Upper lobe of right lung (tissue), 1 donor: Measurements from ENCODE around the gene GAB4. TPM values are rescaled to one million over a fixed set of nuclear protein-coding genes. Genes with fewer than 3 reads are reported as not detected.
"Not testable (repeated sequence)": the region's sequence is repeated elsewhere in the genome, so short reads cannot be mapped to it uniquely, and the experiment has no call there.

Experiments used
- ATAC-seq: fragments of 200-7000 bp; cut with Tn5 transposase; one replicate; pipeline ENCODE4 v1.9.1; 2020; ENCODE audit warnings: mild to moderate bottlenecking, moderate library complexity
- DNase-seq: peaks from one replicate; pipeline ENCODE4 v3.0.0-alpha.2; 2020
- H3K27ac ChIP-seq: fragments of 200-600 bp; one replicate; pipeline ENCODE4 v1.8.0; 2022
- H3K27me3 ChIP-seq: fragments of 200-600 bp; one replicate; pipeline ENCODE4 v1.8.0; 2022; ENCODE audit warnings: mild to moderate bottlenecking
- H3K36me3 ChIP-seq: fragments of 200-600 bp; one replicate; pipeline ENCODE4 v1.8.0; 2022
- H3K4me1 ChIP-seq: fragments of 200-600 bp; one replicate; pipeline ENCODE4 v1.8.0; 2022
- H3K4me3 ChIP-seq: fragments of 200-600 bp; one replicate; pipeline ENCODE4 v1.8.0; 2022; ENCODE audit warnings: mild to moderate bottlenecking
- H3K9me3 ChIP-seq: fragments of 200-600 bp; one replicate; pipeline ENCODE4 v1.8.0; 2022
- intact Hi-C: fragments of 100-400 bp; cut with DNase I; formaldehyde crosslinking; loops from one replicate; pipeline ENCODE4 v1.11.0; 2022
- total RNA-seq: library from RNA; stranded (reverse); fragmentation: NEBNext Ultra II Directional; extraction: Animal tissue kit (Norgen Biotek cat#: 25700); gene quantifications from one replicate; pipeline ENCODE4 v1.2.1, GENCODE V29; 2021
- TF ChIP-seq, protein P1 (sequence below): fragments of 200-600 bp; IDR thresholded peaks from one replicate; pipeline ENCODE4 v1.8.0; 2022; ENCODE audit warnings: antibody characterized with exemption
- donor health status: DM: no; HTN: yes; CAD: no; lungs with severe emphysema.

GAB4 gene
- total RNA-seq, 1 donor from 2014 or later = not detected

DNA sequence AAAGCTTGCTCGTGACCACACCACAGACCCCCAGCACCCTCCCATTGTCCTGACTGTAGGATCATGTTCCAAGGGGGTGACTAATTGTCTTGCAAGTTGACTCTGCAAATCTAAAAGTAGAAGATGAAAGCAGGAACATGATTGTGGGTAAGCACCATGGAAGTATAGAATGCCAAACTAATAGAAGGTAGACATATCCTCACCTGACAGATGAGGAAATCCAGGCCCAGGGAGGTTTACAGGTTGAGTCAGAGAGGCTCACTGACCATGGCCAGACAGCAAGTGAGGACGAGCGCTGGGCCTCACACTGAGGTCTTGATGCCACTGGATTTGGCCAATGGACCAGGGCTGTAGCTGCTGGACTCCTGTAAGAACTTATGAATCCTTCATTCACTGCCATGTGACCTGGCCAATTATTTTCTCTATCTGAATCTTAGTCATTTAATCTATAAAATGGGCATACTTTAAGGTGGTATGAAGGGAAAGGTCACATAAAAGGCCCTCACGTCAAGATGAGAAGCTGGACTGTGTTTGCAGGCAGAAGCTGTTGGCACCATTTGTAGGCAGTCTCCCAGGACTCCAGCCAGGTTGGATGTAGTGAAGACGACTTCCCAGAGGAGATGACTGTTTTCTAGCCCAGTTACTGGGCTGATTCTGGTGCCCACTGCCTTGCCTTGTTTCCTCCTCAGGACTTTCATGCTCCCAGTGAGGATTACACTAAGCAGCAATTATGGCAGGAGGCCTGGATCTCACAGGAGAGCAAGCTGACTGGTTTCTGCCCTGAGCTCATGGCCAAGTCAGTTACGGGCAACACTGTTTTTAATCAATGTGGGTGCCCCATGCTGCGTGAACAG, 54.6 kb downstream of the GAB4 start:
- Histone ChIP-seq H3K27ac (no peak overlapping the region), H3K4me3 (no peak overlapping the region), H3K4me1 (no peaks in the 10 kb centered on the region), H3K27me3 (no peaks in the 10 kb centered on the region), H3K9me3 (no peaks in the 10 kb centered on the region), H3K36me3 (no peaks in the 10 kb centered on the region)
- ATAC-seq (no peak), DNase-seq (no peak)
- intact Hi-C loops = no loop called here
- TF ChIP-seq, protein P1, sequence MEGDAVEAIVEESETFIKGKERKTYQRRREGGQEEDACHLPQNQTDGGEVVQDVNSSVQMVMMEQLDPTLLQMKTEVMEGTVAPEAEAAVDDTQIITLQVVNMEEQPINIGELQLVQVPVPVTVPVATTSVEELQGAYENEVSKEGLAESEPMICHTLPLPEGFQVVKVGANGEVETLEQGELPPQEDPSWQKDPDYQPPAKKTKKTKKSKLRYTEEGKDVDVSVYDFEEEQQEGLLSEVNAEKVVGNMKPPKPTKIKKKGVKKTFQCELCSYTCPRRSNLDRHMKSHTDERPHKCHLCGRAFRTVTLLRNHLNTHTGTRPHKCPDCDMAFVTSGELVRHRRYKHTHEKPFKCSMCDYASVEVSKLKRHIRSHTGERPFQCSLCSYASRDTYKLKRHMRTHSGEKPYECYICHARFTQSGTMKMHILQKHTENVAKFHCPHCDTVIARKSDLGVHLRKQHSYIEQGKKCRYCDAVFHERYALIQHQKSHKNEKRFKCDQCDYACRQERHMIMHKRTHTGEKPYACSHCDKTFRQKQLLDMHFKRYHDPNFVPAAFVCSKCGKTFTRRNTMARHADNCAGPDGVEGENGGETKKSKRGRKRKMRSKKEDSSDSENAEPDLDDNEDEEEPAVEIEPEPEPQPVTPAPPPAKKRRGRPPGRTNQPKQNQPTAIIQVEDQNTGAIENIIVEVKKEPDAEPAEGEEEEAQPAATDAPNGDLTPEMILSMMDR = no peak

DNA sequence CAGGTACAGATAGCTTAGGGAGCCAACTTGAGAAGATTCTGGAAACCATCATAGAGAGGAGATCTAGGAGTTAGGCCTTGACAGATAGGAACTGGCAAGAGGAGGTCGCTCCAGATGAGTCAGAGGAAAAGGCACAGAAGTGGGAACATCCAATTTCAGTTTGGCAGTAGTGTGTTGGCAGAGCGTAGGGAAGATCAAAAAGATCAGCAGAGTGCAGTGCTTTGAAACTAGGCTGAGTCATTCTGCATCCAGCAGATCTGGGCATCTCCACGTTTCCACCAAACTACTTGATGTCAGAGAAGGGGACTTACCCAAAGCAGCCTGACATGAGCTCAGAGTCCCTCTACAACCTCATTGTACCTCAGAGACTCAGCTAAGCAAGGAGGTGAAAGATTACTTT, 58.5 kb downstream of the GAB4 start:
- no peak overlapping the region for H3K27ac ChIP-seq
- DNase-seq (no peak), ATAC-seq (no peak)
- no peak overlapping the region for H3K4me3 ChIP-seq
- no peaks in the 10 kb centered on the region for H3K36me3 ChIP-seq
- no peaks in the 10 kb centered on the region for H3K27me3 ChIP-seq
- no peaks in the 10 kb centered on the region for H3K9me3 ChIP-seq
- TF ChIP-seq, protein P1 = no peak
- intact Hi-C loops = no loop called here
- no peaks in the 10 kb centered on the region for H3K4me1 ChIP-seq

DNA sequence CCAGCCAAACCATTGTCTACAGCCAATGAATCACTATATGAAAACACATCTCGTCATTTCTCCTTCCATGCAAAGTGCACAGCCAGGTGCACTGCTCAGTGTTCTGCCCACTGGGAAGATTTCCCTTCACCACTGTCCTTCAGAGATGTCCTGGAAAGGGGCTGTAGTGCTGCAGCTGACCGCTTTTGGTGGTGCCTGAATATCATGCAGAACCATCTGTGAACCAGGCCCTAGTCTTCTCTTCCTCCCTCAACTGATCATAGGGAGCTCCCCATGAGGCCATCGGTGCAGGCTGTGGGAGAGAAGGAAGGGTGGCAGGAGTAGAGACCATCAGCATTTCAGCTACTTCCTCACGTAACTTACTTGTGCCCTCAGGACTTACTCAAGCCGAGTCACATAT, 70.2 kb downstream of the GAB4 start:
- DNase-seq (no peak), ATAC-seq (no peak)
- Histone ChIP-seq H3K4me1 (no peaks in the 10 kb centered on the region), H3K9me3 (no peaks in the 10 kb centered on the region), H3K27ac (no peak overlapping the region), H3K27me3 (no peaks in the 10 kb centered on the region), H3K4me3 (no peak overlapping the region), H3K36me3 (no peaks in the 10 kb centered on the region)
- intact Hi-C loops = no loop called here
- TF ChIP-seq, protein P1 = no peak

DNA sequence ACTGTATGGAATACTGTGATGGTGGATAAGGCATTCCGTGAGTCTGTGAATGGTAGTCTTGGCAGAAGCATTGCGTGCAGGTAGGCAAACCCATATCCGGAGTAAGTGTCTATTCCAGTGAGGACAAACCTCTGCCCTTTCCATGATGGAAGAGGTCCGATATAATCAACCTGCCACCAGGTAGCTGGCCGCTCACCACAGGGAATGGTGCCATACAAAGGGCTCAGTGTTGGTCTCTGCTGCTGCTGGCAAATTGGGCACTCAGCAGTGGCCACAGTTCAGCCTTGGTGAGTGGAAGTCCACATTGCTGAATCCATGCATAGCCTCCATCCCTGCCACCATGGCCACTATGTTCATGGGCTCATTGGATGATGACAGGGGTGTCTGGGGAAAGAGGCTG, 70.8 kb downstream of the GAB4 start:
- DNase-seq, H3K9me3 ChIP-seq, H3K36me3 ChIP-seq, intact Hi-C loops, H3K4me3 ChIP-seq, ATAC-seq, H3K4me1 ChIP-seq, H3K27ac ChIP-seq, H3K27me3 ChIP-seq: not testable (repeated sequence)

DNA sequence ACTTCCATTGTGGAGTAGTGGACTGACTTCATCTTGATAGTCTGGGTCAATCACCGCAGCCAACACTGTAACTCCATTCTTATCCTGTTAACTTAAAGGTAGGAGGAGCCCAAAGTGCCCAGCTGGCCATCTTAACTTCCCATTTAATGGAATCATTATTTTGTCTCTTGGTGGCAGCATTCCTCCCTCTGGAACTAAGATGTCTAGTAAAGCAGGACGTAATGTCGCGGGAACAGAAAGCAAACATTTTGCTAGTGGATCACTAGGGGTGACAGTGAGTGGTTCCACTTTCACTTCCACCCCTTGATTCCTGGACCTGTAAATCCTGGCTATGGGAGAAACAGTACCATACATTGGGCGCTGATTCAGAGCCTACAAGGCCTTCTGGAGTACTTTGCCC, 71.4 kb downstream of the GAB4 start:
- Histone ChIP-seq H3K4me1 (no peaks in the 10 kb centered on the region), H3K36me3 (no peaks in the 10 kb centered on the region), H3K4me3 (no peak overlapping the region), H3K9me3 (no peaks in the 10 kb centered on the region), H3K27ac (no peak overlapping the region), H3K27me3 (no peaks in the 10 kb centered on the region)
- DNase-seq (no peak), ATAC-seq (no peak)
- intact Hi-C loops = no loop called here
- TF ChIP-seq, protein P1 = no peak

DNA sequence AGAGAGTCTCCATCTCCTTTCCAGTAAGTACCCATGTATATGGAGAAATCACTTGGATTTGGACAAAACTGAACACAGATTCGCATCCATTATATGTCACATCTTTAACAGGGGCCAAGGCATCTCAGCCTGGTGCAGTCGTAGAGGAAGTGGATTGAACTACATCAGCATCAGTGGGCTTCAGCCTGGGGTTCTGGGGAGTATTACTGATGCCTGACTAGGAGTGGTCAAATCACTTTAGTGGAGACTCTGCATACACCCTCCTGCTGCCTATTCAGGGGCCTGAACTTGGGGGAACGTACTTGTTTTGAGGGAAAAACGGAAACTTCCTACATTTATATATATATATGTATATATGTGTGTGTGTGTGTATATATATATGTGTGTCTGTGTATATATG, 72.8 kb downstream of the GAB4 start:
- no peak overlapping the region for H3K27ac ChIP-seq
- DNase-seq (no peak), ATAC-seq (no peak)
- H3K27me3 ChIP-seq = peaks cover 8% of the 10 kb centered on the region
- intact Hi-C loops = no loop called here
- no peak overlapping the region for H3K4me3 ChIP-seq
- H3K4me1 ChIP-seq = no peaks in the 10 kb centered on the region
- TF ChIP-seq, protein P1 = no peak
- no peaks in the 10 kb centered on the region for H3K9me3 ChIP-seq
- no peaks in the 10 kb centered on the region for H3K36me3 ChIP-seq
